Ectodermal cell (in vitro differentiated cells): ENCODE measurements around the gene ZNF83. TPM values are rescaled to one million over a fixed set of nuclear protein-coding genes. Genes with fewer than 3 reads are reported as not detected.
"Not testable (repeated sequence)": the region's sequence is repeated elsewhere in the genome, so short reads cannot be mapped to it uniquely, and the experiment has no call there.

ENCODE experiments used
- H3K27ac ChIP-seq: 2 replicates; pipeline ENCODE4 v1.7.0; 2013; ENCODE audit warnings: mild to moderate bottlenecking, low read depth, low read length; ENCODE audit not compliant: insufficient read depth, poor library complexity, severe bottlenecking
- H3K27me3 ChIP-seq: 2 replicates; pipeline ENCODE4 v1.7.0; 2013; ENCODE audit warnings: mild to moderate bottlenecking, low read length; ENCODE audit not compliant: insufficient read depth, control insufficient read depth, poor library complexity, severe bottlenecking
- H3K36me3 ChIP-seq: one replicate; pipeline ENCODE4 v1.7.0; 2013; ENCODE audit warnings: low read length; ENCODE audit not compliant: control insufficient read depth, insufficient read depth
- H3K4me1 ChIP-seq: one replicate; pipeline ENCODE4 v1.7.0; 2013; ENCODE audit warnings: low read length; ENCODE audit not compliant: control insufficient read depth, insufficient read depth
- H3K4me3 ChIP-seq: 2 replicates; pipeline ENCODE4 v1.7.0; 2013; ENCODE audit warnings: low read depth, low read length, control low read depth; ENCODE audit not compliant: insufficient read depth
- H3K9me3 ChIP-seq: 2 replicates; pipeline ENCODE4 v1.7.0; 2013; ENCODE audit warnings: mild to moderate bottlenecking, low read length, moderate library complexity; ENCODE audit not compliant: control insufficient read depth
- WGBS, 2 experiments: methylation state at CpG; one replicate each; pipeline ENCODE4 v1.1.7; 2013; ENCODE audit warnings: missing lambda C conversion rate in 2 of 2; 5-methylcytosine and 5-hydroxymethylcytosine counted together
- polyA plus RNA-seq, 4 experiments: library from polyadenylated mRNA; stranded (reverse); fragments of 50-300 nt; gene quantifications; one replicate each; pipeline ENCODE4 v1.2.3, GENCODE V29; 2013

Gene ZNF83
- polyA plus RNA-seq (2013, experiment 1 of 4): 67.3 TPM
- 69.6 TPM for polyA plus RNA-seq (2013, experiment 2 of 4)
- polyA plus RNA-seq (2013, experiment 3 of 4): 58.2 TPM
- 61.5 TPM for polyA plus RNA-seq (2013, experiment 4 of 4)

DNA sequence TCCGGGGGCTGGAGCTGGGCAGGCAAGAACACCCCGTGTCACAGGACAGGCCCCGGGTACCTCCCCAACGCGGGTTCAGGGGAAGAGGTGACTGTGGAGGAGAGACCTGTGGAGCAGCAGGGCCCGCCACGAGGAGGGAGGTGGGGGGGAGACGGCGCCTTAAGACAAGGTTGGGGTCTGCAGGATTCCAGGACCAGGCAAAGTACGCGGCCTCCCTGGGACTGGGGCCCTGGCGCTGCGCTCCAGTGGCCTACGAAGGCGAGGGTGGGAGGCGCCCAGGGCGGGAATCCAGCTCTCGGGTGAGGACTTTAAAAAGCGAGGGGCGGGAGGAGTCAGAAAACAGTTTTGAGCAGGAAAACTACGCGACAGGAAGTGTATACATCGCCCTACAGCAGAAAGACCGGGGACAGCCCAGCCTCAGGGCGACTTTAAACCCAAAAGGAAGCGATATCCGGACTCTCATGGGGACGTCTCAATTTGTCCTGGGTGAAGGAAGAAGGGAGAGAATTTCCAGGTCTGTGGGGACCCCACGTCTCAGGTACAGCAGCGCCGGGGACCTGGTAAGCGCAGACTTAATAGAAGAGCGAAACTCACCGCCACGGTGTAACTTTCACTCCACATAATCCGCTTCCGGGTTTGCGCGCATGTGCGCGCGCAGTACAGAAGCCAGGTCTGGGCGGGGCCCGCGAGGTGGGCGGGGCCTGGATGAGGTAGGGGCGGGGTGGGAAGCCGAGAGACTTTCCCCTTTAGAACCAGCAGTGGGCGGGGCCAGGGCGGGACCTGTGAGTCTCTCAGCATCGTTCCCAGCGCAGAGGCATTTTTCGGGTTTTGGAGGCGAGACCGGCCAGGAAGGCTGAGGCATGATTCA, at the start of gene ZNF83:
Gene ZNF83, minus strand, starts transcription at position 638 of the 868 bp plus-strand sequence.
- H3K4me3 ChIP-seq: peak within 1 kb of the TSS; percentile 76
- WGBS, 2 experiments: 0 to 1% methylated on average over 55 of the region's 55 CpGs
- no peaks in the 10 kb centered on the region for H3K27me3 ChIP-seq
- H3K9me3 ChIP-seq: no peaks in the 10 kb centered on the region
- no peaks in the 10 kb centered on the region for H3K36me3 ChIP-seq
- H3K27ac ChIP-seq: peak within 1 kb of the TSS; percentile 3
- no peaks in the 10 kb centered on the region for H3K4me1 ChIP-seq

DNA sequence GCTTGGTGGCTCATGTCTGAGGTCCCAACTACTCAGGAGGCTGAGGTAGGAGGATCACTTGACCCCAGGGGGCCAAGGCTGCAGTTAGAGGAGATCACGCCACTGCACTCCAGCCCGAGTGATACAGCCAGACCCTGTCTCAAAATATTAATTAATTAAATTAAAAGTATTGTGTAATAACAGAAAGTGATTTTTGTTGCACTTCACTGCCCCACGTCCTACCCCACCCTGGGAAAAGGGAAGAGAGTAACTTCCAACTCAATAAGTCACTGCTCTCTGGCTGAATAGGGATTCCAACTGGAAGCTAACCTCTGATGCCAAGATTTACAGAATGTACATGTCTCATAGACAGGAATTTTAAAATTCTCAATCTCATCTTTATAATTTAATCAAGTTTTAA, 49.5 kb upstream of the ZNF83 start:
- Histone ChIP-seq H3K4me3 (no peak overlapping the region), H3K36me3 (no peaks in the 10 kb centered on the region)
- WGBS, 2 experiments: 100% methylated on average over 1 to 3 of the region's 3 CpGs

GRCh38 chr19:52685811-52686210, 47.7 kb upstream of the ZNF83 start:
- no peaks in the 10 kb centered on the region for H3K36me3 ChIP-seq
- no peaks in the 10 kb centered on the region for H3K27me3 ChIP-seq
- H3K27ac ChIP-seq: no peak overlapping the region
- H3K4me3 ChIP-seq: no peak overlapping the region
- H3K4me1 ChIP-seq: peaks cover 4% of the 10 kb centered on the region
- no peaks in the 10 kb centered on the region for H3K9me3 ChIP-seq
- WGBS, 2 experiments: 95 to 100% methylated on average over 1 of the region's 1 CpG

More for the DNA sequence above, 49.5 kb upstream of the ZNF83 start:
- H3K4me1 ChIP-seq: peaks cover 4% of the 10 kb centered on the region
- H3K9me3 ChIP-seq: no peaks in the 10 kb centered on the region
- no peaks in the 10 kb centered on the region for H3K27me3 ChIP-seq
- no peak overlapping the region for H3K27ac ChIP-seq

GRCh38 chr19:52681216-52681615, 43.1 kb upstream of the ZNF83 start:
- H3K4me1 ChIP-seq, H3K36me3 ChIP-seq, H3K4me3 ChIP-seq, H3K9me3 ChIP-seq, H3K27me3 ChIP-seq, H3K27ac ChIP-seq: not testable (repeated sequence)
- WGBS, 2 experiments: no CpG with 5 or more reads among the region's 1 CpG

GRCh38 chr19:52679598-52679997, 41.4 kb upstream of the ZNF83 start:
- Histone ChIP-seq H3K27ac (no peak overlapping the region), H3K27me3 (no peaks in the 10 kb centered on the region), H3K4me1 (no peaks in the 10 kb centered on the region), H3K4me3 (no peak overlapping the region), H3K36me3 (no peaks in the 10 kb centered on the region), H3K9me3 (no peaks in the 10 kb centered on the region)
- WGBS, 2 experiments: 91 to 93% methylated on average over 5 of the region's 5 CpGs

GRCh38 chr19:52675239-52675638, 37.1 kb upstream of the ZNF83 start:
- H3K4me1 ChIP-seq, H3K4me3 ChIP-seq, H3K27me3 ChIP-seq, H3K27ac ChIP-seq, H3K36me3 ChIP-seq, H3K9me3 ChIP-seq: not testable (repeated sequence)
- 97 to 98% methylated on average over 6 of the region's 6 CpGs for WGBS, 2 experiments

DNA sequence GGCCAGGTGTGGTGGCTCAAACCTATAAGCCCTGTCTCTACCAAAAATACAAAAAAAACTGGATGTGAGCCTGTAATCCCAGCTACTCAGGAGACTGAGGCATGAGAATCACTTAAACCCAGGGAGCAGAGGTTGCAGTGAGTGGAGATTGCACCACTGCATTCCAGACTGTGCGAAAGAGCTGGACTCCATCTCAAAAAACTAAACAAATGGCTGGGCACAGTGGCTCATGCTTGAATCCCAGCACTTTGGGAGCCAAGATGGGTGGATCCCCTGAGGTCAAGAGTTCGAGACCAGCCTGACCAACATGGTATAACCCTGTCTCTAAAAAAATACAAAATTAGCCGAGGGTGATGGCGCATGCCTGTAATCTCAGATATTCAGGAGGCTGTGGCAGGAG, 34.9 kb upstream of the ZNF83 start:
- WGBS, 2 experiments: 91 to 97% methylated on average over 4 of the region's 4 CpGs
- H3K27me3 ChIP-seq: no peaks in the 10 kb centered on the region
- no peak overlapping the region for H3K4me3 ChIP-seq
- H3K9me3 ChIP-seq: no peaks in the 10 kb centered on the region
- no peaks in the 10 kb centered on the region for H3K4me1 ChIP-seq
- H3K27ac ChIP-seq: no peak overlapping the region
- no peaks in the 10 kb centered on the region for H3K36me3 ChIP-seq

DNA sequence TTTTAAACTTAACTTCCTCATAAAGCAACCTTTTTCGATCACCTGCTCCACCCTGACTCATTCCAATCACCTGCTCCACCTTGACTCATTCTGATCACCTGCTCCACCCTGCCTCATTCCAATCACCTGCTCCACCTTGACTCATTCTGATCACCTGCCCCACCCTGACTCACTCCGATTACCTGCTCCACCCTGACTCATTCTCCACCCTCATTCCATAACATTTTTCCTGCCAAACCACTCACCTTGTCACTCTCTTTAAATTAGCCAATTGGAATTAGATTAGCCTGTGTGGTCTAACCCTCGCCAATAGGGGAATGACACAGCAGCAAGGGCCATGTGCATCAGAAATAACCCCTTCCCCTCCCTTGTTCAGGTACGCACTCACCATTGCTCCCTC, 31.9 kb upstream of the ZNF83 start:
- 92 to 94% methylated on average over 3 of the region's 4 CpGs for WGBS, 2 experiments
- Histone ChIP-seq H3K36me3 (no peaks in the 10 kb centered on the region), H3K9me3 (no peaks in the 10 kb centered on the region), H3K27me3 (no peaks in the 10 kb centered on the region), H3K4me1 (peaks cover 3% of the 10 kb centered on the region), H3K27ac (no peak overlapping the region), H3K4me3 (no peak overlapping the region)

GRCh38 chr19:52669586-52669985, 31.4 kb upstream of the ZNF83 start:
- Histone ChIP-seq H3K4me3 (no peak overlapping the region), H3K27me3 (no peaks in the 10 kb centered on the region), H3K9me3 (no peaks in the 10 kb centered on the region), H3K27ac (no peak overlapping the region), H3K36me3 (no peaks in the 10 kb centered on the region), H3K4me1 (peaks cover 8% of the 10 kb centered on the region)
- WGBS, 2 experiments: 87 to 93% methylated on average over 4 to 5 of the region's 5 CpGs

DNA sequence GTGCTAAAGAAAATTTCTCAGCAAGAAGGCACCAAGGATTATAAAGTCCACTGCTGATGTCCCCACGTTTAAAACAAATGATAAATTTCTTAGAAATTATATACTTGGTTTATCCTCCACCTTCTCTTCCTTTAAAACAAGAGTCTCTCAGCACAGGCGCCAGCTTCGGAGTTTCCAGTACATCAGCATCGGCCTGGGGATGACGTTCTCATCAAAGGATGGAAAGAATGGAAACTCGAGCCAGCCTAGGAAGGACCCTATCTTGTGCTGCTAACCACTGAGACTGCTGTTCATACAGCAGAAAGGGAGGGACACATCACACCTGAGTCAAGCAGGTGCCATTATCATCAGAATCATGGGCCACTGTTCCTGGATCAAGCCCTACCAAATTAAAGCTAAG, 29.8 kb upstream of the ZNF83 start:
- H3K9me3 ChIP-seq: no peaks in the 10 kb centered on the region
- H3K4me1 ChIP-seq: peaks cover 13% of the 10 kb centered on the region
- no peaks in the 10 kb centered on the region for H3K27me3 ChIP-seq
- H3K4me3 ChIP-seq: no peak overlapping the region
- H3K27ac ChIP-seq: no peak overlapping the region
- no peaks in the 10 kb centered on the region for H3K36me3 ChIP-seq
- WGBS, 2 experiments: 85 to 86% methylated on average over 5 to 6 of the region's 6 CpGs
